Measurements from ENCODE around the gene CELSR3.

Gene CELSR3

DNA sequence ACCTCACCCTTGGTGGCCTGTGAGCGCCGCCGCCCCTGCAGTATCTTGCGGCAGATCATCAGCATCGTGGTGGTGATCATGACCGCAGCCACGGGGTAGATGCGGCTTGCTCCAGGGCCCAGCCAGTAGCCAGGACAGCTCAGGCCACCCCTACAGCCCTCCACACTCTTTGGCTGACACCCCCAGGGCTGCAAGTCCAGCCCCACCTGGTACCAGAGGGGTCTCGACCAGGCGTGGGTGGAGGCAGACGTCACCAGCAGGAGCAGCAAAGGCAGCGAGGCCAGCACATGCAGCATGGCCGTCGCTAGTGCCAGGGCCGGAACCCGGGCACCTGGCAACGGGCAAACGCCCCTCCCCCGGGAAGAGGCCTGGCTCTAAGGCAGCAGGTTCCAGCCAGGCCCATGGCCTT lies 41.2 kb downstream of the CELSR3 start, which contains the start of gene TMEM89:
TMEM89 (minus strand) TSS at position 309 of the 409 bp plus-strand sequence; CDS start at position 296, 13 bp downstream.
- H3K27ac ChIP-seq (ENCODE audit: low read depth, low read length), result no peak within 1 kb of the TSS
- no peaks in the 10 kb centered on the region for H3K27me3 ChIP-seq (ENCODE audit: insufficient read depth, low read length, poor library complexity)
- H2AK5ac ChIP-seq (ENCODE audit: low read length), result no peak within 1 kb of the TSS
- H3K79me2 ChIP-seq (ENCODE audit: control insufficient read depth, insufficient read depth, low read length), result no peaks in the 10 kb centered on the region
- H4K5ac ChIP-seq (ENCODE audit: low read length), result no peak within 1 kb of the TSS
- WGBS (ENCODE audit: extremely low coverage, insufficient coverage, low lambda C conversion rate), result no CpG with 5 or more reads among the region's 19 CpGs
- no peak for DNase-seq
- H3K4me3 ChIP-seq (ENCODE audit: low read length), result no peak within 1 kb of the TSS
- no peak within 1 kb of the TSS for H3K4me2 ChIP-seq (ENCODE audit: low read length)
- peaks cover 2% of the 10 kb centered on the region for H3K36me3 ChIP-seq (ENCODE audit: control insufficient read depth, insufficient read depth, low read length)
- no peak within 1 kb of the TSS for H2BK120ac ChIP-seq (ENCODE audit: low read depth, low read length)
- no peak within 1 kb of the TSS for H2BK15ac ChIP-seq (replicated peaks; ENCODE audit: low read depth)
- no peak within 1 kb of the TSS for H3K23ac ChIP-seq (ENCODE audit: low read length)
- H3K18ac ChIP-seq (ENCODE audit: low read length), result no peak within 1 kb of the TSS
- no peak within 1 kb of the TSS for H3K9ac ChIP-seq (ENCODE audit: low read length)
- no peaks in the 10 kb centered on the region for H3K4me1 ChIP-seq (ENCODE audit: control insufficient read depth, low read depth, low read length)
- H4K8ac ChIP-seq (ENCODE audit: low read depth, low read length), result no peak within 1 kb of the TSS
- H3K79me1 ChIP-seq (ENCODE audit: low read length), result no peaks in the 10 kb centered on the region
- H3K4ac ChIP-seq (ENCODE audit: low read depth, low read length), result no peak within 1 kb of the TSS
- H3K56ac ChIP-seq (ENCODE audit: low read length), result no peak within 1 kb of the TSS
- H2BK5ac ChIP-seq (ENCODE audit: low read length), result no peak within 1 kb of the TSS

DNA sequence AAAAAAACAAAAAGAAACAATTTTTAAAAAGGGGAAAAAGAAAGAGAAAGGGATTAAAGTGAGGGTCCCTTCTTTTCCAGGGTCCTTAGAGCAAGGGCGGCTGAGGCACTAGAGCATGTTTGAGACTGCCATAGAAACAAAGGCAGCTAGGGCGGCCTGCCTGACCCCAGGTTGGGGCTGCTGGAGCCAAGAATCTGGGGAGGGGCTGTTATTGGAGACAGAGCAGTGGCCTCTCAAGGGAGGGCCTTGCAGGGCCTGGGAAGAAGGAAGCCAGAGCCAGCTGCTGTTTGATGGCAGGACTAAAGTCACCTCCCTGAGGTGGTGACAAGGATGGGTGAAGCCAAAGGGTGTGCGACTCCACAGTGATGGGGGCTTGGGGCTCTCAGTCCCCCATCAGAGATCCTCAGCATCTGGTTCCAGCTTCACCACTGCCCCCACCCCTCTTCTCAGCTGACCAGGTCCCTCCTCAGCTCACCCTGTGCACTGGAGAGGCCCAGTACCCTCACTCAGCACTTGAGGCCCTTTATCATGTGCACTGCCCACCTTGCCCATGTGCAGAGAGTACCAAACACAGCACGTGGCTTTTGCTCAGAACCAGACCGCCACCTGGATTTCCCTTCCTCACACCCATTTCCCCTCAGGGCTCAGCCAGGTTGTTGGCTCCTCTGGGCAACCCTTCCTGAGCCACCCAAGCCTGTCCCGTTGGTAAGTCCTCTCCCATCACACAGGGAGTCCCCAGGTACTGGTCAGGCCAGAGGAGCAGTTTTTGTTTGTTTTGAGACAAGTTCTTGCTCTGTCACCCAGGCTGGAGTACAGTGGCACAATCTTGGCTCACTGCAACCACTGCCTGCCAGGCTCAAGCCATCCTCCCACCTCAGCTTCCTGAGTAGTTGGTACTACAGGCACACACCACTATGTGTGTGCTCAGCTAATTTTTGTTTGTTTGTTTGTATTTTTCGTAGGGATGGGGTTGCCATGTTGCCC lies 42.9 kb downstream of the CELSR3 start:
- no peaks in the 10 kb centered on the region for H3K4me1 ChIP-seq (ENCODE audit: control insufficient read depth, low read depth, low read length)
- H3K9ac ChIP-seq (ENCODE audit: low read length), result no peak overlapping the region
- H2AK5ac ChIP-seq (ENCODE audit: low read length), result no peak overlapping the region
- no peak overlapping the region for H2BK5ac ChIP-seq (ENCODE audit: low read length)
- no peak overlapping the region for H2BK15ac ChIP-seq (replicated peaks; ENCODE audit: low read depth)
- H4K5ac ChIP-seq (ENCODE audit: low read length), result no peak overlapping the region
- no peaks in the 10 kb centered on the region for H3K79me2 ChIP-seq (ENCODE audit: control insufficient read depth, insufficient read depth, low read length)
- H4K8ac ChIP-seq (ENCODE audit: low read depth, low read length), result no peak overlapping the region
- H3K4me2 ChIP-seq (ENCODE audit: low read length), result no peak overlapping the region
- no peak overlapping the region for H3K18ac ChIP-seq (ENCODE audit: low read length)
- H3K27me3 ChIP-seq (ENCODE audit: insufficient read depth, low read length, poor library complexity), result no peaks in the 10 kb centered on the region
- no peak overlapping the region for H3K4ac ChIP-seq (ENCODE audit: low read depth, low read length)
- no peaks in the 10 kb centered on the region for H3K36me3 ChIP-seq (ENCODE audit: control insufficient read depth, insufficient read depth, low read length)
- H3K27ac ChIP-seq (ENCODE audit: low read depth, low read length), result no peak overlapping the region
- no peak for DNase-seq
- no peak overlapping the region for H3K56ac ChIP-seq (ENCODE audit: low read length)
- no peak overlapping the region for H3K23ac ChIP-seq (ENCODE audit: low read length)
- no peaks in the 10 kb centered on the region for H3K79me1 ChIP-seq (ENCODE audit: low read length)
- WGBS (ENCODE audit: extremely low coverage, insufficient coverage, low lambda C conversion rate), result no CpG with 5 or more reads among the region's 7 CpGs
- H2BK120ac ChIP-seq (ENCODE audit: low read depth, low read length), result no peak overlapping the region
- no peak overlapping the region for H3K4me3 ChIP-seq (ENCODE audit: low read length)

DNA sequence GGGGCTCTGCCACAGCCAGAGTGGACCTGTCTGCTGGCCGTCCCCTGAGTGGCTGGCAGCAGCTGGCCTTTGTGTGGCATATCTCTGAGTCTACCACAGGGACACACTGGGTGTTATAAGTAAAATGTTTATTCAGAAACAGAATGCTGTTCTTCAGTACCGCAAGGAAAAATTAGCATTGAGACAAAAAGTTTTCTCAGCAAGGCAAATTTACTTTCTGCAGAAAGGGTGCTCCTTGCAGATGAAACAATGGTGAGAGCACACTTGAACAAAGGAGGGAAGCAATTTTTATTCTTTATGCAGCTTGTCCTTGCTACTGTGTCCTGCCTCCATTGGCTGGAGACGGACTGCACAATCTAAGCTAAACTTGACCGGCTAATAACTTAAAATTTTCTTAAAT lies 45.1 kb downstream of the CELSR3 start:
- Histone ChIP-seq H3K56ac (ENCODE audit: low read length) (no peak overlapping the region), H3K36me3 (ENCODE audit: control insufficient read depth, insufficient read depth, low read length) (no peaks in the 10 kb centered on the region), H2BK5ac (ENCODE audit: low read length) (no peak overlapping the region), H2BK15ac (replicated peaks; ENCODE audit: low read depth) (no peak overlapping the region), H3K4me3 (ENCODE audit: low read length) (peak overlapping the region; percentile 25), H2BK120ac (ENCODE audit: low read depth, low read length) (no peak overlapping the region), H3K4ac (ENCODE audit: low read depth, low read length) (no peak overlapping the region), H3K27ac (ENCODE audit: low read depth, low read length) (no peak overlapping the region), H4K5ac (ENCODE audit: low read length) (no peak overlapping the region), H3K9ac (ENCODE audit: low read length) (no peak overlapping the region), H4K8ac (ENCODE audit: low read depth, low read length) (no peak overlapping the region), H3K27me3 (ENCODE audit: insufficient read depth, low read length, poor library complexity) (no peaks in the 10 kb centered on the region), H3K23ac (ENCODE audit: low read length) (no peak overlapping the region), H2AK5ac (ENCODE audit: low read length) (no peak overlapping the region), H3K4me2 (ENCODE audit: low read length) (no peak overlapping the region), H3K79me2 (ENCODE audit: control insufficient read depth, insufficient read depth, low read length) (no peaks in the 10 kb centered on the region), H3K79me1 (ENCODE audit: low read length) (no peaks in the 10 kb centered on the region), H3K18ac (ENCODE audit: low read length) (no peak overlapping the region), H3K4me1 (ENCODE audit: control insufficient read depth, low read depth, low read length) (no peaks in the 10 kb centered on the region)
- no peak for DNase-seq
- WGBS (ENCODE audit: extremely low coverage, insufficient coverage, low lambda C conversion rate), result no CpG with 5 or more reads among the region's 4 CpGs

DNA sequence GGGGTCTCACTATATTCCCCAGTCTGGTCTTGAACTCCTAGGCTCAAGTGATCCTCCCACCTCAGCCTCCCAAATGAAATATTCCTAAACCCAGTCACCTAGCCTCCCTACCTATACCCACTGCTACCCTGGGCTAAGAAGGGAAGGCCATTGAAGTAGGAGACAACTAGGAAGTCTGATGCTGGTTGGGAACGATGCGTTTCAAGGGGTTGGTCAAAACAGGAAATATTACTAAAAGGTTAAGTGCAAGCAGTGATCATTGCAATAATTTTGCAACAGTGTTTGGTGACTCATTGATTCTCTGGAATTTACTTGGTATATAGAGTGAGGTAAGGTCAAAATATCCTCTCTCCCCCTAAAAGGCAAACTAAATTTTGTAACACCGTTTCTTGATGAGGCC lies 48.6 kb downstream of the CELSR3 start:
- H3K36me3 ChIP-seq (ENCODE audit: control insufficient read depth, insufficient read depth, low read length), result no peaks in the 10 kb centered on the region
- H3K23ac ChIP-seq (ENCODE audit: low read length), result no peak overlapping the region
- peaks cover under 1% of the 10 kb centered on the region for H3K79me2 ChIP-seq (ENCODE audit: control insufficient read depth, insufficient read depth, low read length)
- H3K27me3 ChIP-seq (ENCODE audit: insufficient read depth, low read length, poor library complexity), result no peaks in the 10 kb centered on the region
- no peak overlapping the region for H3K4me3 ChIP-seq (ENCODE audit: low read length)
- H2BK120ac ChIP-seq (ENCODE audit: low read depth, low read length), result no peak overlapping the region
- no peak for DNase-seq
- no peak overlapping the region for H4K5ac ChIP-seq (ENCODE audit: low read length)
- H3K79me1 ChIP-seq (ENCODE audit: low read length), result no peaks in the 10 kb centered on the region
- no peak overlapping the region for H3K9ac ChIP-seq (ENCODE audit: low read length)
- no peak overlapping the region for H3K27ac ChIP-seq (ENCODE audit: low read depth, low read length)
- no CpG with 5 or more reads among the region's 3 CpGs for WGBS (ENCODE audit: extremely low coverage, insufficient coverage, low lambda C conversion rate)
- H3K4ac ChIP-seq (ENCODE audit: low read depth, low read length), result no peak overlapping the region
- H4K8ac ChIP-seq (ENCODE audit: low read depth, low read length), result no peak overlapping the region
- H2BK5ac ChIP-seq (ENCODE audit: low read length), result no peak overlapping the region
- no peak overlapping the region for H3K56ac ChIP-seq (ENCODE audit: low read length)
- no peak overlapping the region for H2AK5ac ChIP-seq (ENCODE audit: low read length)
- no peaks in the 10 kb centered on the region for H3K4me1 ChIP-seq (ENCODE audit: control insufficient read depth, low read depth, low read length)
- no peak overlapping the region for H2BK15ac ChIP-seq (replicated peaks; ENCODE audit: low read depth)
- no peak overlapping the region for H3K18ac ChIP-seq (ENCODE audit: low read length)
- H3K4me2 ChIP-seq (ENCODE audit: low read length), result no peak overlapping the region

DNA sequence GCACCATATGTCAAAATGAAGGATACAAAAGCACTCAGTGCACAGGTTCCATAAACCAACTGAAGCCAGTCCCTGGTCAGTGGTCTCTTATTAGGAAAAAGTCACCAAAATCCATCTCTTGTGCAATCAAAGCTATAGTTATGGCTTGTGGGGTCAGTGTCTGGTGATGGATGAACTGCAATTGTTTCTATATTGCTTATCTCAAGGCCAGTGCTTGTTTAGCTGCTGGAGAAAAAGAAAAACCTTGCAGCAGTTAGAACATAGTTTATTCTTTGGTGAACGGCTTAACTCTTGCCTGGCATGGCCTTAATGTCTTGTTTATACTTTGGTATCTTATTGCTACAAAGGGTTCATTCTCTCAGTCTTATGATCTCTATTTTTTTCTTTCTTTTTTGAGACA lies 50.4 kb downstream of the CELSR3 start:
- H3K4ac ChIP-seq (ENCODE audit: low read depth, low read length), result no peak overlapping the region
- no peak overlapping the region for H3K4me2 ChIP-seq (ENCODE audit: low read length)
- no peaks in the 10 kb centered on the region for H3K36me3 ChIP-seq (ENCODE audit: control insufficient read depth, insufficient read depth, low read length)
- H2BK5ac ChIP-seq (ENCODE audit: low read length), result no peak overlapping the region
- peaks cover 11% of the 10 kb centered on the region for H3K79me2 ChIP-seq (ENCODE audit: control insufficient read depth, insufficient read depth, low read length)
- H3K27me3 ChIP-seq (ENCODE audit: insufficient read depth, low read length, poor library complexity), result no peaks in the 10 kb centered on the region
- H3K18ac ChIP-seq (ENCODE audit: low read length), result no peak overlapping the region
- no peak overlapping the region for H2BK120ac ChIP-seq (ENCODE audit: low read depth, low read length)
- H2BK15ac ChIP-seq (replicated peaks; ENCODE audit: low read depth), result no peak overlapping the region
- H3K9ac ChIP-seq (ENCODE audit: low read length), result no peak overlapping the region
- H4K8ac ChIP-seq (ENCODE audit: low read depth, low read length), result no peak overlapping the region
- WGBS (ENCODE audit: extremely low coverage, insufficient coverage, low lambda C conversion rate), result no CpG with 5 or more reads among the region's 1 CpG
- H3K4me1 ChIP-seq (ENCODE audit: control insufficient read depth, low read depth, low read length), result no peaks in the 10 kb centered on the region
- no peak overlapping the region for H3K56ac ChIP-seq (ENCODE audit: low read length)
- DNase-seq, result no peak
- H3K79me1 ChIP-seq (ENCODE audit: low read length), result peaks cover 3% of the 10 kb centered on the region
- H3K4me3 ChIP-seq (ENCODE audit: low read length), result no peak overlapping the region
- no peak overlapping the region for H4K5ac ChIP-seq (ENCODE audit: low read length)
- no peak overlapping the region for H2AK5ac ChIP-seq (ENCODE audit: low read length)
- no peak overlapping the region for H3K23ac ChIP-seq (ENCODE audit: low read length)
- no peak overlapping the region for H3K27ac ChIP-seq (ENCODE audit: low read depth, low read length)

Measured in mesendoderm (in vitro differentiated cells).